Keratinocyte (primary cell): ENCODE data around the gene ZYG11A. TPM values are rescaled to one million over a fixed set of nuclear protein-coding genes. Genes with fewer than 3 reads are reported as not detected.

Experiments used
- DNase-seq: peaks from one replicate; pipeline ENCODE4 v3.0.0-alpha.2; 2011; ENCODE audit warnings: low read depth, missing footprints, low spot score
- FAIRE-seq: peaks from 2 replicates; lab custom pipeline; 2011; peaks lifted over from hg19 to GRCh38; lab: Jason Lieb, UNC
- H2AFZ ChIP-seq: 2 replicates; pipeline ENCODE4 v1.6.0; 2012; ENCODE audit warnings: low read length, control low read depth, inconsistent platforms; ENCODE audit not compliant: control insufficient read depth
- H3K27ac ChIP-seq: 2 replicates; pipeline ENCODE4 v1.5.1; 2011; ENCODE audit warnings: low read length; ENCODE audit not compliant: control insufficient read depth, insufficient read depth
- H3K27me3 ChIP-seq: 3 replicates; pipeline ENCODE4 v1.6.0; 2011; ENCODE audit warnings: low read length; ENCODE audit not compliant: control insufficient read depth, insufficient read depth; ENCODE audit errors: extremely low read depth
- H3K36me3 ChIP-seq, 2 experiments: 2 replicates in 1 of 2; 3 replicates in 1 of 2; pipeline ENCODE4 v1.5.1; 2011; ENCODE audit warnings: low read length in 2 of 2, mild to moderate bottlenecking in 1 of 2; ENCODE audit not compliant: control insufficient read depth in 2 of 2, insufficient read depth in 2 of 2; ENCODE audit errors: extremely low read depth in 1 of 2
- H3K4me1 ChIP-seq: 3 replicates; pipeline ENCODE4 v1.5.1; 2011; ENCODE audit warnings: low read length; ENCODE audit not compliant: control insufficient read depth, insufficient read depth; ENCODE audit errors: extremely low read depth
- H3K4me2 ChIP-seq: 3 replicates; pipeline ENCODE4 v1.6.0; 2011; ENCODE audit warnings: low read depth, low read length; ENCODE audit not compliant: control insufficient read depth, insufficient read depth; ENCODE audit errors: extremely low read depth
- H3K4me3 ChIP-seq, 3 experiments: fragments of 200-600 bp in 1 of 3; sonication (generic) in 1 of 3; 2 replicates in 2 of 3; 3 replicates in 1 of 3; pipeline ENCODE4 v1.5.1; 2011 to 2016; ENCODE audit warnings: low read length in 3 of 3, mild to moderate bottlenecking in 3 of 3, control low read depth in 2 of 3, inconsistent platforms in 1 of 3, low read depth in 1 of 3, mixed read lengths in 1 of 3, mixed run types in 1 of 3, moderate library complexity in 1 of 3; ENCODE audit not compliant: control insufficient read depth in 2 of 3, insufficient read depth in 2 of 3; ENCODE audit errors: extremely low read depth in 1 of 3
- H3K79me2 ChIP-seq: 2 replicates; pipeline ENCODE4 v1.6.0; 2012; ENCODE audit warnings: low read length; ENCODE audit not compliant: control insufficient read depth, insufficient read depth
- H3K9ac ChIP-seq: 3 replicates; pipeline ENCODE4 v1.6.0; 2011; ENCODE audit warnings: low read length; ENCODE audit not compliant: control insufficient read depth, insufficient read depth; ENCODE audit errors: extremely low read depth
- H3K9me1 ChIP-seq: 3 replicates; pipeline ENCODE4 v1.6.0; 2011; ENCODE audit warnings: low read length; ENCODE audit not compliant: control insufficient read depth, insufficient read depth; ENCODE audit errors: extremely low read depth
- H3K9me3 ChIP-seq: 2 replicates; pipeline ENCODE4 v1.5.1; 2012; ENCODE audit warnings: low read depth, low read length; ENCODE audit not compliant: control insufficient read depth
- H4K20me1 ChIP-seq: 3 replicates; pipeline ENCODE4 v1.6.0; 2011; ENCODE audit warnings: low read length; ENCODE audit not compliant: control insufficient read depth, insufficient read depth; ENCODE audit errors: extremely low read depth
- EZH2 ChIP-seq: IDR thresholded peaks from one replicate; pipeline ENCODE4 v1.6.1; 2012; ENCODE audit warnings: inconsistent platforms, mild to moderate bottlenecking, low read length, moderate library complexity
- dilution Hi-C: fragments of 300-500 bp; cut with MboI; formaldehyde crosslinking; loops from one replicate; pipeline ENCODE4 v1.7.0; 2020; ENCODE audit warnings: low sequenced_read_pairs; ENCODE audit not compliant: extremely low pct_ligation_motif_present
- polyA plus RNA-seq, 5 experiments: library from polyadenylated mRNA; depleted of rRNA in 3 of 5; stranded (reverse) in 3 of 5; stranded (forward) in 1 of 5; unstranded in 1 of 5; fragments of >200 nt; gene quantifications; 1 replicate in 1 of 5; 2 replicates in 3 of 5; 3 replicates in 1 of 5; pipeline versions ENCODE4 v1.2.1 to v1.2.3, GENCODE V29; 2011 to 2012; ENCODE audit warnings: missing spikeins in 2 of 5, low read depth in 1 of 5, low replicate concordance in 1 of 5
- TF ChIP-seq, protein P1 (sequence below), 3 experiments: IDR thresholded peaks in 1 of 3; conservative IDR thresholded peaks in 1 of 3; optimal IDR thresholded peaks in 1 of 3; 2 replicates in 2 of 3; 3 replicates in 1 of 3; pipeline versions ENCODE3 to v1.5.1; 2011; ENCODE audit warnings: low read length in 3 of 3, mild to moderate bottlenecking in 3 of 3, moderate library complexity in 2 of 3, control low read depth in 1 of 3, inconsistent platforms in 1 of 3; ENCODE audit not compliant: insufficient read depth in 2 of 3; ENCODE audit errors: extremely low read depth in 1 of 3

The ZYG11A gene
- polyA plus RNA-seq, 1 donor (not counting 4 experiments of a cell fraction or from before 2014, with no cell fraction given), result 0.64 TPM

DNA sequence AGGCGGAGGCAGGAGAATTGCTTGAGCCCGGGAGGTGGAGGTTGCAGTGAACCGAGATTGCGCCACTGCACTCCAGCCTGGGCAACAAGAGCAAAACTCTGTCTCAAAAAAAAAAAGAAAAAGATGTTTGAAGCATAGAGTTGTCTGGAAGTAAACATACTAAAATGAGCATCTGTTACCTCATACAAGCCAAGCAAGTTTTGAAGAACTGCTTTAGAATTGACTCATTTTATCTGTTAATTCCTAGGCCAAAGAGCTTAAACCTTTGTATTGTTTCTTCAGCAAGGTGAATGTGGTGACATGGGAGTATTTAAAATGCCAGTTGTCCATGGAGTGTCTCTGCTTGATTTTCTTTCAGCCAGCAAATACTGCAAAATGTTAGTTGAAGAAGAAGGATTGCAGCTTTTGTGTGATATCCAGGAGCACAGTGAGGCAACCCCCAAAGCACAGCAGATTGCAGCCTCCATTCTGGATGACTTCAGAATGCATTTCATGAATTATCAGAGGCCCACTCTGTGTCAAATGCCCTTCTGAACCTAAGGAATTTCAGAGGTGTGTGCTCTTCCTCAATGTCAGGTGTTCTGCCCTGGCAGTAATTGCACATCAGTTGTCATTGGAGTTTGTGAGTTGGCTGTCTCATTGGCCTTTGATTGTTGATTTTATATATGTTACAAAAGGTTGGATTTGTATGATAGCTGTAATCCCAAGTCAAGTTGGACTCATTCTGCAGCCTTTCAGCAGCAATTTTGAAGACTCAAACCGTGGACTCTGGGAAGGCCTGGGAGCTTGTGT lies 50.1 kb downstream of the ZYG11A start:
- Histone ChIP-seq H3K36me3 (peaks cover 2 to 5% of the 10 kb centered on the region in 2 experiments), H3K79me2 (no peaks in the 10 kb centered on the region), H3K9me1 (no peaks in the 10 kb centered on the region), H2AFZ (no peak overlapping the region), H3K9me3 (no peaks in the 10 kb centered on the region), H3K27ac (no peak overlapping the region), H3K4me1 (no peaks in the 10 kb centered on the region), H3K27me3 (no peaks in the 10 kb centered on the region), H3K4me2 (no peak overlapping the region), H3K9ac (no peak overlapping the region), H4K20me1 (no peaks in the 10 kb centered on the region), H3K4me3 (no peak overlapping the region)
- DNase-seq (no peak), FAIRE-seq (peak; percentile 23)
- dilution Hi-C loops, result no loop called here
- no peak for TF ChIP-seq EZH2
- TF ChIP-seq, protein P1, sequence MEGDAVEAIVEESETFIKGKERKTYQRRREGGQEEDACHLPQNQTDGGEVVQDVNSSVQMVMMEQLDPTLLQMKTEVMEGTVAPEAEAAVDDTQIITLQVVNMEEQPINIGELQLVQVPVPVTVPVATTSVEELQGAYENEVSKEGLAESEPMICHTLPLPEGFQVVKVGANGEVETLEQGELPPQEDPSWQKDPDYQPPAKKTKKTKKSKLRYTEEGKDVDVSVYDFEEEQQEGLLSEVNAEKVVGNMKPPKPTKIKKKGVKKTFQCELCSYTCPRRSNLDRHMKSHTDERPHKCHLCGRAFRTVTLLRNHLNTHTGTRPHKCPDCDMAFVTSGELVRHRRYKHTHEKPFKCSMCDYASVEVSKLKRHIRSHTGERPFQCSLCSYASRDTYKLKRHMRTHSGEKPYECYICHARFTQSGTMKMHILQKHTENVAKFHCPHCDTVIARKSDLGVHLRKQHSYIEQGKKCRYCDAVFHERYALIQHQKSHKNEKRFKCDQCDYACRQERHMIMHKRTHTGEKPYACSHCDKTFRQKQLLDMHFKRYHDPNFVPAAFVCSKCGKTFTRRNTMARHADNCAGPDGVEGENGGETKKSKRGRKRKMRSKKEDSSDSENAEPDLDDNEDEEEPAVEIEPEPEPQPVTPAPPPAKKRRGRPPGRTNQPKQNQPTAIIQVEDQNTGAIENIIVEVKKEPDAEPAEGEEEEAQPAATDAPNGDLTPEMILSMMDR (optimal IDR thresholded peaks at IDR 0.05 in 1 of 3, IDR thresholded peaks at IDR 0.05 in 1 of 3, conservative IDR thresholded peaks at IDR 0.05 in 1 of 3; ENCODE audit: extremely low read depth in 1 of 3, insufficient read depth in 2 of 3, low read length in 3 of 3), result no peak

DNA sequence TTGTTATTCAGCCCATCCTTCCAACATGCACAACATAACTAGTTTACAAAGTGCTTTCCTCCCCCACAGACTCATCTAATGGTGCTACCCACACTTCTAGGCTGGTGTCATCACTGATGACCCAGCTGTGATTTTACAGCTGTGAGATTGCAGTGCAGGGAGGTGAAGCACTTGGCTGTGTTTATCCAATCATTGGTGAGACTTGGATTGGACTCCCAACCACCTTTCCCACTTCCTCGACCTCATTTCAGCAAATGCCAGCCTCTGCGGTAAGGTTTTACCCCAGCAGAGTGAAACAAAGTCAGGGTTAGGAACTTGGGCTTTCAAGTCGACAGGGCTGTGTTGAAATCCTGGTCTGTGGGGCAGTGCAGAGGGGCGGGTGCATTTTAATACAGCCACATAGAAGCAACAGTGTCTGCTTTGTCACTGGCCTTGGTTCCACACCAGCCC lies 56.9 kb downstream of the ZYG11A start:
- Histone ChIP-seq H3K4me3 (no peak overlapping the region), H3K79me2 (no peaks in the 10 kb centered on the region), H2AFZ (no peak overlapping the region), H3K9me1 (no peaks in the 10 kb centered on the region), H3K4me2 (no peak overlapping the region), H3K27me3 (no peaks in the 10 kb centered on the region), H3K9ac (no peak overlapping the region), H3K9me3 (no peaks in the 10 kb centered on the region), H3K27ac (no peak overlapping the region), H4K20me1 (no peaks in the 10 kb centered on the region), H3K4me1 (no peaks in the 10 kb centered on the region), H3K36me3 (peaks cover 2 to 7% of the 10 kb centered on the region in 2 experiments)
- DNase-seq (no peak), FAIRE-seq (no peak)
- dilution Hi-C loops, result no loop called here
- TF ChIP-seq, protein P1 (optimal IDR thresholded peaks at IDR 0.05 in 1 of 3, IDR thresholded peaks at IDR 0.05 in 1 of 3, conservative IDR thresholded peaks at IDR 0.05 in 1 of 3; ENCODE audit: extremely low read depth in 1 of 3, insufficient read depth in 2 of 3, low read length in 3 of 3), result no peak
- no peak for TF ChIP-seq EZH2
